GM18867 (cell line): Measurements from ENCODE around the gene SPATA6L.

ENCODE experiments used
- ATAC-seq: cut with Tn5 transposase; IDR thresholded peaks from one replicate; pipeline ENCODE4 v1.9.1; 2021; ENCODE audit warnings: mild to moderate bottlenecking, moderate library complexity; ENCODE audit not compliant: unreplicated experiment

Gene SPATA6L

GRCh38 chr9:4558371-4558998 lies 107.8 kb downstream of the SPATA6L start:
- no peak for ATAC-seq

GRCh38 chr9:4555236-4555635 lies 111.0 kb downstream of the SPATA6L start:
- no peak for ATAC-seq

GRCh38 chr9:4553951-4554381 lies 112.3 kb downstream of the SPATA6L start:
- ATAC-seq: no peak

GRCh38 chr9:4550777-4551484 lies 115.3 kb downstream of the SPATA6L start:
- ATAC-seq: no peak

GRCh38 chr9:4549751-4550295 lies 116.5 kb downstream of the SPATA6L start:
- no peak for ATAC-seq

GRCh38 chr9:4548811-4549725 lies 117.2 kb downstream of the SPATA6L start:
- no peak for ATAC-seq
